ENCODE results near the gene SSC5D.

Gene SSC5D

GRCh38 chr19:55455576-55456235 is 32.5 kb upstream of the SSC5D start:
- no peak for DNase-seq

GRCh38 chr19:55456347-55456746 is 31.9 kb upstream of the SSC5D start:
- no peak for DNase-seq

DNA sequence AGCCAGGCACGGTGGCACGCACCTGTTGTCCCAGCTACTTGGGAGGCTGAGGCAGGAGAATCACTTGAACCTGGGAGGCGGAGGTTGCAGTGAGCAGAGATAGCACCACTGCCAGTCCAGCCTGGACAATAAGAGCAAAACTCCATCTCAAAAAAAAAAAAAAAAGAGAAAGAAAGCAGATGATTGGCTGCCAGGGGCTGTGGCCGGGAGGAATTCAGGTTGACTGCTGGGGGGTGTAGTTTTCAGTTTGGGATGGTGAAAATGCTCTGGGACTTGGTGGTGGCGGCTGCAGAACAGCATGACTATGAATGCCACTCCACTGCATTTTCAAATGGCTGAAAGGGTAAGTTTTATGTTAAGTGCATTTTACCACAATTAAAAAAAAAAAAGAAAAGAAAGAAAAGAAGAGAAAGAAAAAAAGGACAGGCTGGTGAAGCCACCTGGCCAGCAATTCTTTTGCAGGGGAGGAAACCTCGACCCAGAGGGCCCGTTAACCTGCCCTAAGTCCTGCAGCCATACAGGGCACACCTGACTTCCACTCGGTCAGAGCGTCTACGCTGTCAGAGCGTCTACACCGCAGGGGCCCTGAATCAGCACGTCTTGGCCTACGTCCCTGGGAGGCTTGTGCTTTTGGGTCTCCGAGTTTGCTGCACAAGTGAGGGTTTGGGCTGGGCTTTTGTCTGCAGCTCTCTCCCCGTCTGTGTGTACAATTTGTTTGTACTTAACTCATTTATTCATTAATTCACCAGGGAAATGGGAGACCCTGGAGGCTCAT is 30.4 kb upstream of the SSC5D start:
- no peak for DNase-seq

DNA sequence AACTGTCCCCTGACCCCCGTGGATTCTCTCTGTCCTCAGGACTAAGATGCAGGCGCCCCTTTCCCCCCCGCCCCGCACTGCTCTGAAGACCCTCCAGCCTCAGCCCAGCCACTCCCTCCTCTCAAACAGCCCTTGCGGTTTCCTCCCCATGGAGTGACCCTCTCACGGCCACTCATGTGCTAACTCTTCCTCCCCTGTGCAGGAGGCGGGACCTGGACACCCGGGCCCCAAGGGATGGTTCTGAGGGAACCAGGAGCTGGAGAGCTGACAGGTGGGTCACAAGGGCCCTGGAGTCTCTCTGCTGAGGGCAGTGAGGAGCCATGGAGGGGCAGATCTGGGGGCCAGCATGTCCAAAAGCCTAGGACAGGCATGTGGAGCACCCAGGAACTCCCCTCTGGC is 28.7 kb upstream of the SSC5D start:
- DNase-seq: no peak

GRCh38 chr19:55459950-55460657 is 28.1 kb upstream of the SSC5D start:
- DNase-seq: no peak

GRCh38 chr19:55460670-55461258 is 27.5 kb upstream of the SSC5D start:
- peak; percentile 62 to 63 for DNase-seq

DNA sequence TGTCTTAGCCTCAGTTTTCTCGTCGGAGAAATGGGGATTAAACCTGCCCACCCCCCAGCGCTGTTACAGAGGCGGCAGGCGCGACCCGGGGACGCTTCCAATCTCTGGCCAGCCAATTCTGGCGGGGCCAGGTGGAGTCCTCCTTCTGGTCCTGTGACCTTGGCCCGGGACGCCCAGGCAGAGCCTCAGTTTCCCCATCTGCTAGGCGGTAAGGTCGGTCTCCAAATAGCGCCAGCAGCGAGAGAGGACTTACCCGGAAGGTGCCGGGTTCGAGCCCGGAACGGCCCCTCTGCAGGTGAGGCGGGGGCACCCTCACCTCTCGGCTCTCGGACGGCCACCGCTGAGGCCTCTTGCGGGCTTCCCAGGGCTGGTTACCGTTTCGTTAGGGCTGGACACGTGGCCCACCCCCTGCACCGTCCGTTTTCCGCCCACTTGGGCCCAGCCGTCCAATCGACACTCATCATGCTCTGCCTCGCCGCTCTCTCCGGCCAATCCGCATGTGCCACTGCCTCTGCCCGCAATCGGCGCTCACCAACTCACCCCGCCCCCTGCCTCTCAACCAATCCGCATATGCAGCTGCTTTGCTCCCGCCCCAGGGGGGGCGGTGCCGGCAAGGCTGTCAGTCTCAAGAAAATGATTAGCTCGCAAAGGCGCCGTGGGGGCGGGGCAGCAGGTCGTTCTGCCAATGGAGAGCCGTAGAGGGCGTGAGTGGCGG is 26.8 kb upstream of the SSC5D start, which contains the start of gene ISOC2:
ISOC2 (minus strand) TSS at position 384 of the 715 bp plus-strand sequence. CDS start 5,156 bp downstream, outside the sequence.
- DNase-seq: peak; percentile 100

DNA sequence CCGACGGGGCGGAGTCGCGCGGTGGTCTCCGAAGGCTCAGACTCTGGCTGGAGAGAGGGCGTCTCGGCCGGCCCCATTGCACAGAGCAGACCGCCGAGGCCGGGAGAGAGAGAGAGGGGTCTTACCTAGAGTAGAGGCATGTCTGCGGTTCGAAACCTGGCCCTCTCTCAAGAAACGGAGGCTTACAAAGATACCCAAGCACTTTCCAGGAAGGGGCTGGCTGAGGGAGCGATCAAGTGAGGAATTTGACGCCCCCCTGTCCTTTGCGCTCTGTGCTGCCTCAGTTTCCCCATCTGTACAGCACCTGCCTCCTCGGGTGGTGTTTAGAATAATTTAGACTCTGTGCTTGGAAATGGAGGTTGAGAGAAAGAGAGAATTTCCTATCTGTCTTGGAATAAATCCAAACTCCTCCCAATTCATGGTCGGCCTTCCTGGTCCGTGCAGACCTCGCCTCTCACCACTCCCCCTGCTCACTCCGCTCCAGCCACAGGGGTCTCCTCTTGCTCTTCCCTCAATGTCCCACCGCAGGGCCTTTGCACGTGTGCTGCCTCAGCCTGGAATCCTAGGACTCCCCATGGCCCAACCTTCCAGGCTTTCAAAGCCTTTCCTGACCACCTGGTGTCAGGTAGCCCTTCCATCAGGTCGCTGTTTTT is 26.1 kb upstream of the SSC5D start:
- DNase-seq: no peak

GRCh38 chr19:55462722-55463121 is 25.5 kb upstream of the SSC5D start:
- DNase-seq: no peak

GRCh38 chr19:55463583-55464031 is 24.6 kb upstream of the SSC5D start:
- DNase-seq: no peak

- DNase-seq: no peak
Observed at GRCh38 chr19:55464039-55464661, 24.1 kb upstream of the SSC5D start.

DNA sequence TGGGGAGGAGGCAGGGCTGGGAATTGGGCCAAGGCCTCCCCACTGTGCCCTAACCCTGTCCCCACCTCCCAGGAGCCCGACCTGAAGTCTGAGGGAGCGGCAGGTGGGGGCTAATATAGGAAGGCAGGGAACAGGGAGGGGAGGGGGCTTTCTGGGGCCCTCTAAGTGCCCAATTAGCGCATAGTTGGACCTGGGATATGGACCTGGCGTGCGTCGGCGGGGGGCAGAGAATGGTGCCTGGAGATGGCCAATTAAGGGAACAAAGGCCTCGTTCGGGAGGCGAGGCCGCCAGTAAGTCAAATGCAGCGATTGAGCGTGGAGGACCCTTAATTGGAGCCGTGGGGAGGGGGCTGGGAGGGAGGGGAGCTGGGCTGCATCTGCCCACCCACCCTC is 23.6 kb upstream of the SSC5D start, which contains the start of gene C19orf85:
C19orf85 (minus strand) TSS at position 90 of the 393 bp plus-strand sequence. CDS start 197 bp downstream, outside the sequence.
- no peak for DNase-seq

GRCh38 chr19:55465460-55466240 is 22.6 kb upstream of the SSC5D start:
- no peak for DNase-seq

- no peak for DNase-seq
Observed at GRCh38 chr19:55466241-55466614, 22.0 kb upstream of the SSC5D start.

GRCh38 chr19:55467236-55468053 is 20.8 kb upstream of the SSC5D start:
- DNase-seq: peak; percentile 77 to 81

DNA sequence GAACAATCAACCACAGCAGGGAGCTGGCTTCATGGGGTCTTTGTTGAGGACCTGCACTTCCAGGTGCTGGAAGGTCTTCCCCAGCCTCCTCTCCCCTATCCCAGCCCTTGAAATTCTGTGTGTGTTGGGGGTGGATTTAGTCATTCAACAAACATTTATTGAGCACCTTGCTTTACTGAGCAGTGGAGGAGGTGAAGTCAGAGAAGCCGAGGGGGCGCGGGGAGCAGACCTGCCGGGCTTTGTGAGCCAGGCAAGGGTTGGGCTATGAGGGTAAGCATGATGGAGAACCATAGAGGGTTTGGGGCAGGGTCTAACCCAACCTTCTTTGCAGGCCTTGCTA is 20.2 kb upstream of the SSC5D start:
- no peak for DNase-seq

DNA sequence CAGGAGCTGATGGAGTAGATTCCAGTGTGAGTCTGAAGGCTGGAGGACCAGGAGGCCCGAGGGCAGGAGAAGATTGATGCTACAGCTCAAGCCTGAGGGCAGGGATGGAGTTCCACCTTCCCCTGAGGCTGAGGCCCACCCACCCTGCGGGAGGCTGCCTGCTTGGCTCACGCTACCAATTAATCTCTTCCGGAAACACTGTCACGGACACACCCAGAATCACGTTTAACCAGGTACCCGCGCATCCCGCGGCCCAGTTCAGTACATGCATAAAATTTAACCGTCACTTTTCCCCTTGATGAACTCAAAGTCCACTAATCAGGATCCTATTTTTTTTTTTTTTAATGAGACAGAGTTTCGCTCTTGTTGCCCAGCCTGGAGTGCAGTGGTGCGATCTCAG is 17.0 kb upstream of the SSC5D start:
- no peak for DNase-seq

- DNase-seq: no peak
Observed at GRCh38 chr19:55472463-55472862, 15.8 kb upstream of the SSC5D start.

GRCh38 chr19:55473225-55474012 is 14.8 kb upstream of the SSC5D start:
- DNase-seq: no peak

Data from activated T-cell treated with anti-CD3 and anti-CD28 coated beads, Interleukin-2, amount 50 U/mL, for 48 hours (primary cell).